ENCODE data around the gene FAM168A. TPM values are rescaled to one million over a fixed set of nuclear protein-coding genes. Genes with fewer than 3 reads are reported as not detected.
A peak's percentile ranks its signal among the peaks of the same experiment; 100 is the strongest.

FAM168A gene
- total and polyA plus RNA-seq, 2 of the 8 experiments (the other 6 are each of a cell fraction or from before 2014, with no cell fraction given): 17.1 to 21.6 TPM

GRCh38 chr11:73647459-73648100, 49.7 kb upstream of the FAM168A start (continued):
- no peak for TF ChIP-seq CHD7 (IDR thresholded peaks at IDR 0.05; ENCODE audit: insufficient replicate concordance, low read length)
- TF ChIP-seq RNF2 (IDR thresholded peaks at IDR 0.05; ENCODE audit: borderline replicate concordance, low read depth, low read length, missing control alignments, poor library complexity, severe bottlenecking): no peak
- TF ChIP-seq CREB1 (IDR thresholded peaks at IDR 0.05): peak; percentile 88
- no peak for TF ChIP-seq SIRT6 (IDR thresholded peaks at IDR 0.05; ENCODE audit: low read length)
- TF ChIP-seq USF2 (IDR thresholded peaks at IDR 0.05; ENCODE audit: low read length): 0 out of 2 replicates have a peak, but pooled peaks have one; percentile 10
- TF ChIP-seq TAF7 (optimal IDR thresholded peaks at IDR 0.05; ENCODE audit: borderline replicate concordance, low read depth, low read length): no peak
- TF ChIP-seq HDAC2 (IDR thresholded peaks at IDR 0.05; ENCODE audit: borderline replicate concordance in 1 of 2, low read depth in 2 of 2, low read length in 2 of 2): peak in 1 of 2 experiments; percentile 87; a peak in 1 of 4 replicates
- TF ChIP-seq RBBP5 (IDR thresholded peaks at IDR 0.05; ENCODE audit: borderline replicate concordance, low read depth, low read length): peak; percentile 96

All from H1 (cell line).